Caco-2 (cell line): ENCODE data around the gene ZCCHC13. TPM values are rescaled to one million over a fixed set of nuclear protein-coding genes. Genes with fewer than 3 reads are reported as not detected.

Experiments
- BruUV-seq: library from RNA; stranded (reverse); fragments of 400-500 nt; replicated peaks from 2 replicates; lab custom pipeline; 2021; lab: Mats Ljungman, UMichigan
- CTCF ChIA-PET: fragments of 300-600 bp; sonication (Branson Sonifier 250); formaldehyde crosslinking; loops from one replicate; lab custom pipeline; 2022; ENCODE audit warnings: antibody characterized with exemption; lab: Charles Lee
- POLR2A ChIA-PET: fragments of 300-600 bp; sonication (Branson Sonifier 250); formaldehyde crosslinking; loops from one replicate; lab custom pipeline; 2022; ENCODE audit warnings: antibody characterized with exemption; lab: Charles Lee
- DNase-seq, 2 experiments: peaks; one replicate each; pipeline versions ENCODE4 v3.0.0 to v3.0.0-alpha.2; 2020 to 2022
- H3K27me3 ChIP-seq: replicated peaks from 2 replicates; pipeline ENCODE4 v1.6.0; 2011; ENCODE audit warnings: low read length; ENCODE audit not compliant: control insufficient read depth, insufficient read depth
- H3K36me3 ChIP-seq: 2 replicates; pipeline ENCODE4 v1.5.1; 2011; ENCODE audit warnings: low read length; ENCODE audit not compliant: control insufficient read depth, insufficient read depth
- H3K4me1 ChIP-seq: fragments of 250-450 bp; sonication (Bioruptor Pico); 2 replicates; pipeline ENCODE4 v1.5.1; 2020; ENCODE audit warnings: mild to moderate bottlenecking
- H3K4me3 ChIP-seq: 2 replicates; pipeline ENCODE4 v1.5.1; 2011; ENCODE audit warnings: low read depth, mild to moderate bottlenecking, control low read depth, low read length
- H3K9me3 ChIP-seq: fragments of 250-450 bp; sonication (Bioruptor Pico); 2 replicates; pipeline ENCODE4 v1.5.1; 2020; ENCODE audit warnings: mild to moderate bottlenecking, moderate library complexity
- H3K27ac Mint-ChIP-seq: one replicate; pipeline ENCODE4 v1.8.0; 2022; ENCODE audit warnings: mixed read lengths; ENCODE audit not compliant: unreplicated experiment
- H3K27me3 Mint-ChIP-seq: one replicate; pipeline ENCODE4 v1.8.0; 2022; ENCODE audit warnings: mixed read lengths; ENCODE audit not compliant: insufficient read depth, unreplicated experiment
- H3K36me3 Mint-ChIP-seq: one replicate; pipeline ENCODE4 v1.8.0; 2022; ENCODE audit warnings: mild to moderate bottlenecking, mixed read lengths; ENCODE audit not compliant: insufficient read depth, unreplicated experiment
- H3K4me1 Mint-ChIP-seq: one replicate; pipeline ENCODE4 v1.8.0; 2022; ENCODE audit warnings: low read depth, mixed read lengths; ENCODE audit not compliant: unreplicated experiment
- H3K4me3 Mint-ChIP-seq: one replicate; pipeline ENCODE4 v1.8.0; 2022; ENCODE audit warnings: mild to moderate bottlenecking, moderate library complexity, mixed read lengths; ENCODE audit not compliant: unreplicated experiment
- H3K9me3 Mint-ChIP-seq: one replicate; pipeline ENCODE4 v1.8.0; 2022; ENCODE audit warnings: mixed read lengths; ENCODE audit not compliant: unreplicated experiment
- CTCF ChIP-seq, 2 experiments: fragments of 200-600 bp in 1 of 2; IDR thresholded peaks; 1 replicate in 1 of 2; 2 replicates in 1 of 2; pipeline versions ENCODE4 v1.5.1 to v1.8.0; 2011 to 2022; ENCODE audit warnings: antibody characterized with exemption in 1 of 2, control low read depth in 1 of 2, inconsistent platforms in 1 of 2, low read depth in 1 of 2, low read length in 1 of 2, mild to moderate bottlenecking in 1 of 2, moderate library complexity in 1 of 2; ENCODE audit not compliant: insufficient read depth in 1 of 2, severe bottlenecking in 1 of 2, unreplicated experiment in 1 of 2
- intact Hi-C: fragments of 100-400 bp; cut with micrococcal nuclease; formaldehyde crosslinking; loops from one replicate; pipeline ENCODE4 v1.10.0; 2022; ENCODE audit not compliant: unreplicated experiment
- total RNA-seq: library from RNA; stranded (reverse); gene quantifications from 2 replicates; pipeline ENCODE4 v1.2.3, GENCODE V29; 2022

ZCCHC13 gene
- total RNA-seq, 1 experiment from 2014 or later: not detected

DNA sequence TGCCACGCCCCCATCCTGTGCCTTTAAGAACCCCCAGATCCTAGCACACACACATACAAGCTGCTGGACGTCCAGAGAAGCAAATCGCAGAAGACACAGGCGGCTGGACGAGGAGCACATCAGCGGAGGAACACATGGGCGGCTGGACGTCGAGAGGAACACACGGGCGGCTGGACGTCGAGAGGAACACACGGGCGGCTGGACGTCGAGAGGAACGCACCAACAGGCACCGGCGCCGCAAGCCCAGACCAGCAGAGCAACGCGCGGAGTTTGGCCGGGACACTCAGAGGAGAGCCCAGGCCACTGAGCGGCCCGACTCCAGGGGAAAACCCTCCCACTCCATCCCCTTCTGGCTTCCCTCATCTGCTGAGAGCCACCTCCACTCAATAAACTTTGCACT, 17.2 kb downstream of the ZCCHC13 start:
- Histone ChIP-seq H3K4me1 (no peaks in the 10 kb centered on the region), H3K4me3 (no peak overlapping the region), H3K9me3 (no peaks in the 10 kb centered on the region), H3K27me3 (no peaks in the 10 kb centered on the region), H3K36me3 (no peaks in the 10 kb centered on the region)
- H3K9me3 Mint-ChIP-seq: no peaks in the 10 kb centered on the region
- no TSS peak for BruUV-seq
- ChIA-PET POLR2A (no interaction called here), CTCF (no interaction called here)
- H3K36me3 Mint-ChIP-seq: no peaks in the 10 kb centered on the region
- no peak overlapping the region for H3K4me3 Mint-ChIP-seq
- intact Hi-C loops: no loop called here
- no peaks in the 10 kb centered on the region for H3K4me1 Mint-ChIP-seq
- DNase-seq: no peak
- H3K27ac Mint-ChIP-seq: no peak overlapping the region
- TF ChIP-seq CTCF (IDR thresholded peaks at IDR 0.05; ENCODE audit: insufficient read depth in 1 of 2, low read depth in 1 of 2, low read length in 1 of 2, severe bottlenecking in 1 of 2, unreplicated experiment in 1 of 2): no peak
- no peaks in the 10 kb centered on the region for H3K27me3 Mint-ChIP-seq

GRCh38 chrX:74324131-74324530, 20.2 kb downstream of the ZCCHC13 start:
- H3K27me3 Mint-ChIP-seq: no peaks in the 10 kb centered on the region
- no peak for DNase-seq
- Histone ChIP-seq H3K36me3 (no peaks in the 10 kb centered on the region), H3K4me3 (no peak overlapping the region), H3K4me1 (no peaks in the 10 kb centered on the region), H3K27me3 (no peaks in the 10 kb centered on the region), H3K9me3 (no peaks in the 10 kb centered on the region)
- H3K36me3 Mint-ChIP-seq: no peaks in the 10 kb centered on the region
- no peak overlapping the region for H3K27ac Mint-ChIP-seq
- no TSS peak for BruUV-seq
- POLR2A ChIA-PET: no interaction called here
- H3K4me3 Mint-ChIP-seq: no peak overlapping the region
- no peaks in the 10 kb centered on the region for H3K4me1 Mint-ChIP-seq
- no peak for TF ChIP-seq CTCF (IDR thresholded peaks at IDR 0.05; ENCODE audit: insufficient read depth in 1 of 2, low read depth in 1 of 2, low read length in 1 of 2, severe bottlenecking in 1 of 2, unreplicated experiment in 1 of 2)
- no peaks in the 10 kb centered on the region for H3K9me3 Mint-ChIP-seq
- CTCF ChIA-PET: no interaction called here
- intact Hi-C loops: no loop called here

DNA sequence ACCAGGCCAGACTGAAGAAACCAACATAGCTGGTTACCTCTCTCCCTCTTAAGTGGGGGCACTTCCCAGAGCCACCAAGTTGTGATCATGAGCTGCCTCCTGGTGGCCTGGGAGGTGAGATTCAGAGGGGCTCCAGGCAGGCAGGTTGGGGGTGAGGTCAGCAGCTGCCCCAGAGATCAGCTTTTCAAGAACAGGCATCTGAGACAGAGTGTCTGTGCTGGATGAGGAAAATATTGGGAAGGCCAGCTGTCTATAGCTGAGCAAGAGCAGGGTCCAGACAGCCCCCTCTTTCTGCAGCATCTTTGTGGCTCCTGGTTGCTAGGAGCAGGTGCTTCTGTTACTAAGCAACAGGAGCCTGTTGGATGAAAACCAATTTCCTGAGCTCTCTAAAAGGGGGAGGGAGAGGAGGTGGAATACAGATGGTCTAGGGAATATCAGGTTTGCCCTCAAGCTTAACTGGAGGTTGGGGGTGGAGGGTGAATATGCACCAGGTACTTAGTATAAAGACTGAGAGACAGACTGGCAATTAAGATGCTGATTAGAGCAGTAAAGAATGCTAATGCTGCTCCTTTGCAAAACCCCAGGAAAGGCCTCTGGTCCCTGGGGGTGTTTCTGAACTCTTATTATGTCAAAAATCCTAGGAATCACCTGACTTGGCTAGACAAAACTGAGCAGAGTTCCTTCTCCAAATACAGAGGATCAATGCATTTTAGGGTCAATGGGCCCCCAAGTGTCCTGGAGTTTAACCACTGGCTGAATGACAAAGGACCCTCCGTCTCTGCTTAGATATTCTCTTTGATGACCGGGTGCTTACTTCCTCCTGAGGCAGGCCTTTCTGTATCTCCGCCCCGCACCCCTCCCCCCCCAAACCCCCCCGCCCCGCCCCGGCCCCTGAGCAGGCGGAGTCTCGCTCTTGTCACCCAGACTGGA, 21.4 kb downstream of the ZCCHC13 start:
- Mint-ChIP-seq H3K4me1 (no peaks in the 10 kb centered on the region), H3K4me3 (no peak overlapping the region), H3K9me3 (no peaks in the 10 kb centered on the region), H3K27ac (no peak overlapping the region), H3K36me3 (no peaks in the 10 kb centered on the region), H3K27me3 (no peaks in the 10 kb centered on the region)
- CTCF ChIA-PET: no interaction called here
- BruUV-seq: no TSS peak
- POLR2A ChIA-PET: no interaction called here
- no peaks in the 10 kb centered on the region for H3K36me3 ChIP-seq
- intact Hi-C loops: no loop called here
- no peaks in the 10 kb centered on the region for H3K27me3 ChIP-seq
- no peak for DNase-seq
- no peak for TF ChIP-seq CTCF (IDR thresholded peaks at IDR 0.05; ENCODE audit: insufficient read depth in 1 of 2, low read depth in 1 of 2, low read length in 1 of 2, severe bottlenecking in 1 of 2, unreplicated experiment in 1 of 2)
- H3K4me3 ChIP-seq: no peak overlapping the region
- no peaks in the 10 kb centered on the region for H3K4me1 ChIP-seq
- H3K9me3 ChIP-seq: no peaks in the 10 kb centered on the region
